DMS 273 (cell line): ENCODE results near the gene FAM117B.
"Not testable (repeated sequence)": the region's sequence is repeated elsewhere in the genome, so short reads cannot be mapped to it uniquely, and the experiment has no call there.

Experiments
- DNase-seq: peaks from one replicate; lab custom pipeline; 2025; ENCODE audit not compliant: unreplicated experiment; lab: John Stamatoyannopoulos, UW

Gene FAM117B

GRCh38 chr2:202636213-202636513 is 1.4 kb downstream of the FAM117B start:
- no peak for DNase-seq

- no peak for DNase-seq
Observed at GRCh38 chr2:202638721-202639120, 4.0 kb downstream of the FAM117B start.

- no peak for DNase-seq
Observed at GRCh38 chr2:202639231-202639630, 4.5 kb downstream of the FAM117B start.

- no peak for DNase-seq
Observed at GRCh38 chr2:202642567-202642966, 7.8 kb downstream of the FAM117B start.

GRCh38 chr2:202643012-202643858 is 8.5 kb downstream of the FAM117B start:
- DNase-seq = no peak

- no peak for DNase-seq
Observed at GRCh38 chr2:202652119-202652518, 17.4 kb downstream of the FAM117B start.

- no peak for DNase-seq
Observed at GRCh38 chr2:202653890-202654289, 19.1 kb downstream of the FAM117B start.

GRCh38 chr2:202657876-202658275 is 23.1 kb downstream of the FAM117B start:
- no peak for DNase-seq

GRCh38 chr2:202660796-202661195 is 26.0 kb downstream of the FAM117B start:
- no peak for DNase-seq

GRCh38 chr2:202669841-202670240 is 35.1 kb downstream of the FAM117B start:
- no peak for DNase-seq

- no peak for DNase-seq
Observed at GRCh38 chr2:202671317-202672035, 36.7 kb downstream of the FAM117B start.

- DNase-seq = not testable (repeated sequence)
Observed at GRCh38 chr2:202675097-202675496, 40.3 kb downstream of the FAM117B start.

GRCh38 chr2:202679980-202680379 is 45.2 kb downstream of the FAM117B start:
- DNase-seq = no peak

- DNase-seq = no peak
Observed at GRCh38 chr2:202680512-202680911, 45.7 kb downstream of the FAM117B start.

GRCh38 chr2:202681688-202682205 is 47.0 kb downstream of the FAM117B start:
- DNase-seq = no peak

- DNase-seq = no peak
Observed at GRCh38 chr2:202682274-202682673, 47.5 kb downstream of the FAM117B start.

GRCh38 chr2:202687276-202687675 is 52.5 kb downstream of the FAM117B start:
- DNase-seq = no peak

- no peak for DNase-seq
Observed at GRCh38 chr2:202689459-202689858, 54.7 kb downstream of the FAM117B start.

GRCh38 chr2:202689898-202690297 is 55.1 kb downstream of the FAM117B start:
- DNase-seq = no peak

- no peak for DNase-seq
Observed at GRCh38 chr2:202690321-202690900, 55.6 kb downstream of the FAM117B start.

GRCh38 chr2:202693503-202693902 is 58.7 kb downstream of the FAM117B start:
- DNase-seq = no peak

GRCh38 chr2:202695166-202695565 is 60.4 kb downstream of the FAM117B start:
- no peak for DNase-seq
